Measurements from ENCODE around the gene PIAS2. TPM values are rescaled to one million over a fixed set of nuclear protein-coding genes. Genes with fewer than 3 reads are reported as not detected.
A peak's percentile ranks its signal among the peaks of the same experiment; 100 is the strongest.

The PIAS2 gene
- total and polyA plus RNA-seq, 2 experiments from 2014 or later: 30.3 to 54.2 TPM

DNA sequence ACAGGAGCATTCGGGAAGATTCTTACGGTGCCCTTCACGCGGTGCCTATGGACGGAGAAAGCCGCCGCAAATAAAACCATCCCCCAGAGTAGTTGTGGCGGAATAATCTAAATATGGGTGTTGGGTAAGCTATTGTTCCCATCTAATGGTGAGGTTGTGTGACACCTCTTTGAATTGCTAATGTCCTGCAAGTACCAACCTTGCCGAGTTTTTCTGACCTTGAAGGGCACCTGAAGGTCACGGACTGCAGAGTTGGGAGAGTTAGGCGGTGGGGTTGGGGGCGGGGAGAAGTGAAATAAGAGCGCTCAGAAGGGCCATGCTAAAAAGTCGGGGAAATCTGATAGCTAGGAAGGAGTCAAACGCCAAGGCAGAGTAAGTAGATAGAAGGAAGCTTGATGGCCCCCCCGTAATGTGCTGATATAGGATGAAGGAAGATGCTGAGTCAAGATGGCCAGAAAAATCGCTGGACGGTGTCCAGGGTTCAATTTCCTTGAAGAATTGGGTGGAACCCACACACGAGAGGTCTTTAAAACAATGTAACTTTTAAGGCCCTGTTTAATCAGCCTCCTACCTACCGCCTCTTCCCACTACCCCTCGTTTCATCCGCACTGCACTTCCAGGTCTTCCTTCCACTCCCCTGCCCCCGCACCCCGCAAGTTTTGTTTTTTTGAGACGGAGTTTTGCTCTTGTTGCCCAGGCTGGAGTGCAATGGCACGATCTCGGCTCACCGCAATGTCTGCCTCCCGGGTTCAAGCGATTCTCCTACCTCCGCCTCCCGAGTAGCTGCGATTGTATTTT is 695 bp upstream of the PIAS2 start:
- Histone ChIP-seq H3K4me3 (peak overlapping the region; percentile 64), H3K9me2 (ENCODE audit: insufficient read depth) (no peaks in the 10 kb centered on the region), H3K27ac (ENCODE audit: low read depth) (peak overlapping the region; percentile 97), H3K79me2 (replicated peaks; ENCODE audit: insufficient read depth) (peaks cover 38% of the 10 kb centered on the region), H2AFZ (no peak overlapping the region), H3K27me3 (ENCODE audit: insufficient read depth) (no peaks in the 10 kb centered on the region), H4K20me1 (replicated peaks; ENCODE audit: insufficient read depth) (peaks cover 26% of the 10 kb centered on the region), H3K4me2 (peak overlapping the region; percentile 82), H3K36me3 (ENCODE audit: insufficient read depth) (no peaks in the 10 kb centered on the region), H3K4me1 (ENCODE audit: insufficient read depth) (peaks cover 44% of the 10 kb centered on the region), H3F3A (replicated peaks; ENCODE audit: low read depth) (no peaks in the 10 kb centered on the region)
- peak; percentile 77 for ATAC-seq
- TF ChIP-seq, protein P1, sequence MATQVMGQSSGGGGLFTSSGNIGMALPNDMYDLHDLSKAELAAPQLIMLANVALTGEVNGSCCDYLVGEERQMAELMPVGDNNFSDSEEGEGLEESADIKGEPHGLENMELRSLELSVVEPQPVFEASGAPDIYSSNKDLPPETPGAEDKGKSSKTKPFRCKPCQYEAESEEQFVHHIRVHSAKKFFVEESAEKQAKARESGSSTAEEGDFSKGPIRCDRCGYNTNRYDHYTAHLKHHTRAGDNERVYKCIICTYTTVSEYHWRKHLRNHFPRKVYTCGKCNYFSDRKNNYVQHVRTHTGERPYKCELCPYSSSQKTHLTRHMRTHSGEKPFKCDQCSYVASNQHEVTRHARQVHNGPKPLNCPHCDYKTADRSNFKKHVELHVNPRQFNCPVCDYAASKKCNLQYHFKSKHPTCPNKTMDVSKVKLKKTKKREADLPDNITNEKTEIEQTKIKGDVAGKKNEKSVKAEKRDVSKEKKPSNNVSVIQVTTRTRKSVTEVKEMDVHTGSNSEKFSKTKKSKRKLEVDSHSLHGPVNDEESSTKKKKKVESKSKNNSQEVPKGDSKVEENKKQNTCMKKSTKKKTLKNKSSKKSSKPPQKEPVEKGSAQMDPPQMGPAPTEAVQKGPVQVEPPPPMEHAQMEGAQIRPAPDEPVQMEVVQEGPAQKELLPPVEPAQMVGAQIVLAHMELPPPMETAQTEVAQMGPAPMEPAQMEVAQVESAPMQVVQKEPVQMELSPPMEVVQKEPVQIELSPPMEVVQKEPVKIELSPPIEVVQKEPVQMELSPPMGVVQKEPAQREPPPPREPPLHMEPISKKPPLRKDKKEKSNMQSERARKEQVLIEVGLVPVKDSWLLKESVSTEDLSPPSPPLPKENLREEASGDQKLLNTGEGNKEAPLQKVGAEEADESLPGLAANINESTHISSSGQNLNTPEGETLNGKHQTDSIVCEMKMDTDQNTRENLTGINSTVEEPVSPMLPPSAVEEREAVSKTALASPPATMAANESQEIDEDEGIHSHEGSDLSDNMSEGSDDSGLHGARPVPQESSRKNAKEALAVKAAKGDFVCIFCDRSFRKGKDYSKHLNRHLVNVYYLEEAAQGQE (IDR thresholded peaks at IDR 0.05; ENCODE audit: unreplicated experiment): no peak
- TF ChIP-seq ZNF331 (CRISPR knock-in tag; IDR thresholded peaks at IDR 0.05; ENCODE audit: low read depth) (no peak), NANOG (IDR thresholded peaks at IDR 0.05; ENCODE audit: borderline replicate concordance) (no peak)
- TF ChIP-seq, protein P2, sequence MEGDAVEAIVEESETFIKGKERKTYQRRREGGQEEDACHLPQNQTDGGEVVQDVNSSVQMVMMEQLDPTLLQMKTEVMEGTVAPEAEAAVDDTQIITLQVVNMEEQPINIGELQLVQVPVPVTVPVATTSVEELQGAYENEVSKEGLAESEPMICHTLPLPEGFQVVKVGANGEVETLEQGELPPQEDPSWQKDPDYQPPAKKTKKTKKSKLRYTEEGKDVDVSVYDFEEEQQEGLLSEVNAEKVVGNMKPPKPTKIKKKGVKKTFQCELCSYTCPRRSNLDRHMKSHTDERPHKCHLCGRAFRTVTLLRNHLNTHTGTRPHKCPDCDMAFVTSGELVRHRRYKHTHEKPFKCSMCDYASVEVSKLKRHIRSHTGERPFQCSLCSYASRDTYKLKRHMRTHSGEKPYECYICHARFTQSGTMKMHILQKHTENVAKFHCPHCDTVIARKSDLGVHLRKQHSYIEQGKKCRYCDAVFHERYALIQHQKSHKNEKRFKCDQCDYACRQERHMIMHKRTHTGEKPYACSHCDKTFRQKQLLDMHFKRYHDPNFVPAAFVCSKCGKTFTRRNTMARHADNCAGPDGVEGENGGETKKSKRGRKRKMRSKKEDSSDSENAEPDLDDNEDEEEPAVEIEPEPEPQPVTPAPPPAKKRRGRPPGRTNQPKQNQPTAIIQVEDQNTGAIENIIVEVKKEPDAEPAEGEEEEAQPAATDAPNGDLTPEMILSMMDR (conservative IDR thresholded peaks at IDR 0.05; ENCODE audit: low read depth in 2 of 2): no peak
- TF ChIP-seq, protein P3, sequence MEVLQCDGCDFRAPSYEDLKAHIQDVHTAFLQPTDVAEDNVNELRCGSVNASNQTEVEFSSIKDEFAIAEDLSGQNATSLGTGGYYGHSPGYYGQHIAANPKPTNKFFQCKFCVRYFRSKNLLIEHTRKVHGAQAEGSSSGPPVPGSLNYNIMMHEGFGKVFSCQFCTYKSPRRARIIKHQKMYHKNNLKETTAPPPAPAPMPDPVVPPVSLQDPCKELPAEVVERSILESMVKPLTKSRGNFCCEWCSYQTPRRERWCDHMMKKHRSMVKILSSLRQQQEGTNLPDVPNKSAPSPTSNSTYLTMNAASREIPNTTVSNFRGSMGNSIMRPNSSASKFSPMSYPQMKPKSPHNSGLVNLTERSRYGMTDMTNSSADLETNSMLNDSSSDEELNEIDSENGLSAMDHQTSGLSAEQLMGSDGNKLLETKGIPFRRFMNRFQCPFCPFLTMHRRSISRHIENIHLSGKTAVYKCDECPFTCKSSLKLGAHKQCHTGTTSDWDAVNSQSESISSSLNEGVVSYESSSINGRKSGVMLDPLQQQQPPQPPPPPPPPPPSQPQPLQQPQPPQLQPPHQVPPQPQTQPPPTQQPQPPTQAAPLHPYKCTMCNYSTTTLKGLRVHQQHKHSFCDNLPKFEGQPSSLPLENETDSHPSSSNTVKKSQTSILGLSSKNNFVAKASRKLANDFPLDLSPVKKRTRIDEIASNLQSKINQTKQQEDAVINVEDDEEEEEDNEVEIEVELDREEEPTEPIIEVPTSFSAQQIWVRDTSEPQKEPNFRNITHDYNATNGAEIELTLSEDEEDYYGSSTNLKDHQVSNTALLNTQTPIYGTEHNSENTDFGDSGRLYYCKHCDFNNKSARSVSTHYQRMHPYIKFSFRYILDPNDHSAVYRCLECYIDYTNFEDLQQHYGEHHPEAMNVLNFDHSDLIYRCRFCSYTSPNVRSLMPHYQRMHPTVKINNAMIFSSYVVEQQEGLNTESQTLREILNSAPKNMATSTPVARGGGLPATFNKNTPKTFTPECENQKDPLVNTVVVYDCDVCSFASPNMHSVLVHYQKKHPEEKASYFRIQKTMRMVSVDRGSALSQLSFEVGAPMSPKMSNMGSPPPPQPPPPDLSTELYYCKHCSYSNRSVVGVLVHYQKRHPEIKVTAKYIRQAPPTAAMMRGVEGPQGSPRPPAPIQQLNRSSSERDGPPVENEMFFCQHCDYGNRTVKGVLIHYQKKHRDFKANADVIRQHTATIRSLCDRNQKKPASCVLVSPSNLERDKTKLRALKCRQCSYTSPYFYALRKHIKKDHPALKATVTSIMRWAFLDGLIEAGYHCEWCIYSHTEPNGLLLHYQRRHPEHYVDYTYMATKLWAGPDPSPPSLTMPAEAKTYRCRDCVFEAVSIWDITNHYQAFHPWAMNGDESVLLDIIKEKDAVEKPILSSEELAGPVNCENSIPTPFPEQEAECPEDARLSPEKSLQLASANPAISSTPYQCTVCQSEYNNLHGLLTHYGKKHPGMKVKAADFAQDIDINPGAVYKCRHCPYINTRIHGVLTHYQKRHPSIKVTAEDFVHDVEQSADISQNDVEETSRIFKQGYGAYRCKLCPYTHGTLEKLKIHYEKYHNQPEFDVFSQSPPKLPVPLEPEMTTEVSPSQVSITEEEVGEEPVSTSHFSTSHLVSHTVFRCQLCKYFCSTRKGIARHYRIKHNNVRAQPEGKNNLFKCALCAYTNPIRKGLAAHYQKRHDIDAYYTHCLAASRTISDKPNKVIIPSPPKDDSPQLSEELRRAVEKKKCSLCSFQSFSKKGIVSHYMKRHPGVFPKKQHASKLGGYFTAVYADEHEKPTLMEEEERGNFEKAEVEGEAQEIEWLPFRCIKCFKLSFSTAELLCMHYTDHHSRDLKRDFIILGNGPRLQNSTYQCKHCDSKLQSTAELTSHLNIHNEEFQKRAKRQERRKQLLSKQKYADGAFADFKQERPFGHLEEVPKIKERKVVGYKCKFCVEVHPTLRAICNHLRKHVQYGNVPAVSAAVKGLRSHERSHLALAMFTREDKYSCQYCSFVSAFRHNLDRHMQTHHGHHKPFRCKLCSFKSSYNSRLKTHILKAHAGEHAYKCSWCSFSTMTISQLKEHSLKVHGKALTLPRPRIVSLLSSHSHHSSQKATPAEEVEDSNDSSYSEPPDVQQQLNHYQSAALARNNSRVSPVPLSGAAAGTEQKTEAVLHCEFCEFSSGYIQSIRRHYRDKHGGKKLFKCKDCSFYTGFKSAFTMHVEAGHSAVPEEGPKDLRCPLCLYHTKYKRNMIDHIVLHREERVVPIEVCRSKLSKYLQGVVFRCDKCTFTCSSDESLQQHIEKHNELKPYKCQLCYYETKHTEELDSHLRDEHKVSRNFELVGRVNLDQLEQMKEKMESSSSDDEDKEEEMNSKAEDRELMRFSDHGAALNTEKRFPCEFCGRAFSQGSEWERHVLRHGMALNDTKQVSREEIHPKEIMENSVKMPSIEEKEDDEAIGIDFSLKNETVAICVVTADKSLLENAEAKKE (CRISPR knock-in tag; IDR thresholded peaks at IDR 0.05): no peak
- Mint-ChIP-seq H3K27ac (peak overlapping the region; percentile 97), H3K36me3 (ENCODE audit: low read depth) (peaks cover 9% of the 10 kb centered on the region), H3K4me1 (peaks cover 52% of the 10 kb centered on the region), H3K27me3 (ENCODE audit: insufficient read depth, low read depth, poor library complexity) (peaks cover 15% of the 10 kb centered on the region), H3K9me3 (peaks cover 3% of the 10 kb centered on the region; the same call in 1 of the 3 replicates), H3K4me3 (peak overlapping the region; percentile 82)
- DNase-seq (ENCODE audit: low spot score): peak; percentile 96
